Cardiac muscle cell (in vitro differentiated cells and primary cell): Measurements from ENCODE around the gene IFT88. TPM values are rescaled to one million over a fixed set of nuclear protein-coding genes. Genes with fewer than 3 reads are reported as not detected.
"Not testable (repeated sequence)": the region's sequence is repeated elsewhere in the genome, so short reads cannot be mapped to it uniquely, and the experiment has no call there.

Experiments
- DNase-seq, 2 donors: peaks; one replicate each; pipeline versions ENCODE4 v3.0.0 to v3.0.0-alpha.2; 2010 to 2017; ENCODE audit warnings: low read depth in 1 of 2, low spot score in 1 of 2
- H3K27ac ChIP-seq: fragments of 200-600 bp; sonication (generic); 2 replicates; pipeline ENCODE4 v1.5.1; 2016
- H3K27me3 ChIP-seq: fragments of 200-600 bp; sonication (generic); 2 replicates; pipeline ENCODE4 v1.6.0; 2016; ENCODE audit warnings: control low read depth
- H3K36me3 ChIP-seq: fragments of 200-600 bp; sonication (generic); 2 replicates; pipeline ENCODE4 v1.5.1; 2016; ENCODE audit warnings: control low read depth
- H3K4me1 ChIP-seq: fragments of 200-600 bp; sonication (generic); 2 replicates; pipeline ENCODE4 v1.8.1; 2017; ENCODE audit warnings: low read depth, mild to moderate bottlenecking, mixed run types
- H3K4me3 ChIP-seq: fragments of 200-600 bp; sonication (generic); 2 replicates; pipeline ENCODE4 v1.5.1; 2016; ENCODE audit warnings: mild to moderate bottlenecking
- H3K9me3 ChIP-seq: fragments of 200-600 bp; sonication (generic); 2 replicates; pipeline ENCODE4 v1.5.1; 2017; ENCODE audit warnings: low read depth, mild to moderate bottlenecking, control low read depth
- polyA plus RNA-seq: library from polyadenylated mRNA; unstranded; fragments of >200 nt; fragmentation: Nextera tagmentation; extraction: Ambion mirVana; gene quantifications from 2 replicates; pipeline ENCODE4 v1.2.1, GENCODE V29; 2016
- total RNA-seq: library from RNA; depleted of rRNA; stranded (reverse); fragments of >200 nt; gene quantifications from 2 replicates; pipeline ENCODE4 v1.2.3, GENCODE V29; 2016
- TF ChIP-seq, protein P1 (sequence below): IDR thresholded peaks from 2 replicates; pipeline ENCODE4 v1.5.1; 2012; ENCODE audit warnings: low read depth, mild to moderate bottlenecking, low read length

Gene IFT88
- total and polyA plus RNA-seq, 2 experiments from 2014 or later: 18.2 to 18.6 TPM

- DNase-seq: no peak
- H3K4me3 ChIP-seq: no peak overlapping the region
- peaks cover 18% of the 10 kb centered on the region for H3K4me1 ChIP-seq
- no peaks in the 10 kb centered on the region for H3K36me3 ChIP-seq
- no peak overlapping the region for H3K27ac ChIP-seq
- no peaks in the 10 kb centered on the region for H3K27me3 ChIP-seq
- TF ChIP-seq, protein P1, sequence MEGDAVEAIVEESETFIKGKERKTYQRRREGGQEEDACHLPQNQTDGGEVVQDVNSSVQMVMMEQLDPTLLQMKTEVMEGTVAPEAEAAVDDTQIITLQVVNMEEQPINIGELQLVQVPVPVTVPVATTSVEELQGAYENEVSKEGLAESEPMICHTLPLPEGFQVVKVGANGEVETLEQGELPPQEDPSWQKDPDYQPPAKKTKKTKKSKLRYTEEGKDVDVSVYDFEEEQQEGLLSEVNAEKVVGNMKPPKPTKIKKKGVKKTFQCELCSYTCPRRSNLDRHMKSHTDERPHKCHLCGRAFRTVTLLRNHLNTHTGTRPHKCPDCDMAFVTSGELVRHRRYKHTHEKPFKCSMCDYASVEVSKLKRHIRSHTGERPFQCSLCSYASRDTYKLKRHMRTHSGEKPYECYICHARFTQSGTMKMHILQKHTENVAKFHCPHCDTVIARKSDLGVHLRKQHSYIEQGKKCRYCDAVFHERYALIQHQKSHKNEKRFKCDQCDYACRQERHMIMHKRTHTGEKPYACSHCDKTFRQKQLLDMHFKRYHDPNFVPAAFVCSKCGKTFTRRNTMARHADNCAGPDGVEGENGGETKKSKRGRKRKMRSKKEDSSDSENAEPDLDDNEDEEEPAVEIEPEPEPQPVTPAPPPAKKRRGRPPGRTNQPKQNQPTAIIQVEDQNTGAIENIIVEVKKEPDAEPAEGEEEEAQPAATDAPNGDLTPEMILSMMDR: no peak
- H3K9me3 ChIP-seq: no peaks in the 10 kb centered on the region
Measured at GRCh38 chr13:20680416-20681080, 113.6 kb downstream of the IFT88 start.

GRCh38 chr13:20681481-20681880 lies 114.5 kb downstream of the IFT88 start:
- H3K36me3 ChIP-seq, H3K9me3 ChIP-seq: not testable (repeated sequence)

DNA sequence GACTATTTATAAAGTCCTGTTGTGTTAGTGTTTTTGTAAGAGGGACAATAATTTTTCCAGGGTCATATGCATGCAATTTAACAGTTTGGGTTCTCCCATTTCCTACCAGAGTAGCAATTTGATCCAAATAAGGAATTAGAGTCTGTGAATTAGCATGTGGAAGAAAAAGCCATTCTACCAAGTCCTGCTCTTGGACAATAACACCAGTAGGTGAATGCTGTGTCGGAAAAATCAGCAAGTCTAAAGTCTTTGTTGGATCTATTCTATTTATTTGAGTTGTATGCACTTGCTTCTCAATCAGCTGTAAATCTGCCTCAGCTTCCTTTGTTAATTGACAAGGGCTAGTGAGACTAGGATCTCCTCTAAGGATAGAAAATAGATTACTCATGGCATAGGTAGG lies 115.1 kb downstream of the IFT88 start:
- H3K4me1 ChIP-seq: peaks cover 17% of the 10 kb centered on the region
- TF ChIP-seq, protein P1: no peak
- no peak for DNase-seq
- H3K36me3 ChIP-seq: no peaks in the 10 kb centered on the region
- no peak overlapping the region for H3K27ac ChIP-seq
- no peaks in the 10 kb centered on the region for H3K9me3 ChIP-seq
- no peak overlapping the region for H3K4me3 ChIP-seq
- no peaks in the 10 kb centered on the region for H3K27me3 ChIP-seq

More at GRCh38 chr13:20681481-20681880, 114.5 kb downstream of the IFT88 start:
- not testable (repeated sequence) for H3K27ac ChIP-seq, H3K27me3 ChIP-seq, H3K4me3 ChIP-seq
- peaks cover 18% of the 10 kb centered on the region for H3K4me1 ChIP-seq
- peak in 1 of 2 donors; percentile 70 for DNase-seq

GRCh38 chr13:20684041-20684440 lies 117.1 kb downstream of the IFT88 start:
- TF ChIP-seq, protein P1: no peak
- Histone ChIP-seq H3K27me3 (no peaks in the 10 kb centered on the region), H3K27ac (no peak overlapping the region), H3K36me3 (no peaks in the 10 kb centered on the region), H3K4me3 (no peak overlapping the region), H3K9me3 (no peaks in the 10 kb centered on the region), H3K4me1 (peaks cover 10% of the 10 kb centered on the region)
- no peak for DNase-seq

GRCh38 chr13:20684546-20684945 lies 117.6 kb downstream of the IFT88 start:
- Histone ChIP-seq H3K4me3 (no peak overlapping the region), H3K27ac (no peak overlapping the region), H3K4me1 (peaks cover 8% of the 10 kb centered on the region), H3K9me3 (no peaks in the 10 kb centered on the region), H3K36me3 (no peaks in the 10 kb centered on the region), H3K27me3 (no peaks in the 10 kb centered on the region)
- peak in 1 of 2 donors; percentile 79 for DNase-seq
- TF ChIP-seq, protein P1: peak; percentile 3

GRCh38 chr13:20685092-20685491 lies 118.1 kb downstream of the IFT88 start:
- H3K4me3 ChIP-seq: no peak overlapping the region
- H3K9me3 ChIP-seq: no peaks in the 10 kb centered on the region
- peaks cover 8% of the 10 kb centered on the region for H3K4me1 ChIP-seq
- TF ChIP-seq, protein P1: no peak
- DNase-seq: no peak
- no peaks in the 10 kb centered on the region for H3K36me3 ChIP-seq
- H3K27ac ChIP-seq: no peak overlapping the region
- no peaks in the 10 kb centered on the region for H3K27me3 ChIP-seq
